ENCODE results near the gene KRTAP10-12. TPM values are rescaled to one million over a fixed set of nuclear protein-coding genes. Genes with fewer than 3 reads are reported as not detected.
A peak's percentile ranks its signal among the peaks of the same experiment; 100 is the strongest.

The KRTAP10-12 gene
- total RNA-seq, 1 donor from 2014 or later, result not detected

- H3K79me2 ChIP-seq (ENCODE audit: low read depth), result no peaks in the 10 kb centered on the region
- DNase-seq (ENCODE audit: low spot score), result no peak
- H3F3A ChIP-seq (ENCODE audit: low read depth), result peaks cover 12% of the 10 kb centered on the region
- peaks cover 22% of the 10 kb centered on the region for H3K4me1 Mint-ChIP-seq
- peaks cover 60% of the 10 kb centered on the region for H3K27me3 Mint-ChIP-seq (ENCODE audit: insufficient read depth, low read depth)
- no peak overlapping the region for H3K27ac Mint-ChIP-seq
- no peaks in the 10 kb centered on the region for H3K36me3 ChIP-seq
- no peak overlapping the region for H3K9ac ChIP-seq
- H3K27me3 ChIP-seq, result peaks cover 61% of the 10 kb centered on the region
- peaks cover 53% of the 10 kb centered on the region for H3K4me1 ChIP-seq
- no peaks in the 10 kb centered on the region for H3K9me3 ChIP-seq (ENCODE audit: low read depth)
- no peaks in the 10 kb centered on the region for H3K9me3 Mint-ChIP-seq
- H3K36me3 Mint-ChIP-seq, result no peaks in the 10 kb centered on the region
- TF ChIP-seq EZH2 (IDR thresholded peaks at IDR 0.05) (no peak), EZH2phosphoT487 (IDR thresholded peaks at IDR 0.05) (no peak)
- TF ChIP-seq, protein P1, sequence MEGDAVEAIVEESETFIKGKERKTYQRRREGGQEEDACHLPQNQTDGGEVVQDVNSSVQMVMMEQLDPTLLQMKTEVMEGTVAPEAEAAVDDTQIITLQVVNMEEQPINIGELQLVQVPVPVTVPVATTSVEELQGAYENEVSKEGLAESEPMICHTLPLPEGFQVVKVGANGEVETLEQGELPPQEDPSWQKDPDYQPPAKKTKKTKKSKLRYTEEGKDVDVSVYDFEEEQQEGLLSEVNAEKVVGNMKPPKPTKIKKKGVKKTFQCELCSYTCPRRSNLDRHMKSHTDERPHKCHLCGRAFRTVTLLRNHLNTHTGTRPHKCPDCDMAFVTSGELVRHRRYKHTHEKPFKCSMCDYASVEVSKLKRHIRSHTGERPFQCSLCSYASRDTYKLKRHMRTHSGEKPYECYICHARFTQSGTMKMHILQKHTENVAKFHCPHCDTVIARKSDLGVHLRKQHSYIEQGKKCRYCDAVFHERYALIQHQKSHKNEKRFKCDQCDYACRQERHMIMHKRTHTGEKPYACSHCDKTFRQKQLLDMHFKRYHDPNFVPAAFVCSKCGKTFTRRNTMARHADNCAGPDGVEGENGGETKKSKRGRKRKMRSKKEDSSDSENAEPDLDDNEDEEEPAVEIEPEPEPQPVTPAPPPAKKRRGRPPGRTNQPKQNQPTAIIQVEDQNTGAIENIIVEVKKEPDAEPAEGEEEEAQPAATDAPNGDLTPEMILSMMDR (IDR thresholded peaks at IDR 0.05), result no peak
- H3K4me3 Mint-ChIP-seq, result no peak overlapping the region
- no peak overlapping the region for H3K4me2 ChIP-seq
- H3K4me3 ChIP-seq, result no peak overlapping the region
- peaks cover 28% of the 10 kb centered on the region for H4K20me1 ChIP-seq (ENCODE audit: low read depth)
- no peak overlapping the region for H3K27ac ChIP-seq
- H2AFZ ChIP-seq (replicated peaks), result no peak overlapping the region
Observed at GRCh38 chr21:44713846-44714245, 16.9 kb downstream of the KRTAP10-12 start.

DNA sequence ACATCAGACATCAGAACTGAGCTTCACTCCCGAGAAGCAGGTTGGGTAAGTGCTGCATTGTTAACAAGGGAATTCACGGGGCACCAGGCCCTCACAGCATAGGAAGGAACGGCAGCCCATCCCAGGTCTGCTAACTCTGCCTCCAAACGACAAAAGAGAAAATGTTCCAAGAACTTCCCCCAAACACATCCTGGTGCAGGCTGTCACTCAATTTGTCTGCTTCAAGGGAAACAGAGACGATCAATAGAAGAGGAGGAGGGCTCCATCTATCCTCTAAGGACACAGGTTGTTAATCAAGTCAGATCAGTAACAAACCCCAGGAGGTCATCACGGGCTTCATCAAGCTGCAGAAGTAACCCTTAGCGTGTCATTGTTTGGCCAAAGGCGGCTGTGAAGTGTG lies 17.9 kb downstream of the KRTAP10-12 start:
- no peaks in the 10 kb centered on the region for H3K9me3 Mint-ChIP-seq
- DNase-seq (ENCODE audit: low spot score), result no peak
- Histone ChIP-seq H2AFZ (replicated peaks) (no peak overlapping the region), H3K4me1 (peaks cover 43% of the 10 kb centered on the region), H4K20me1 (ENCODE audit: low read depth) (peaks cover 26% of the 10 kb centered on the region), H3K36me3 (no peaks in the 10 kb centered on the region), H3K4me2 (peak overlapping the region; percentile 8), H3K9ac (no peak overlapping the region), H3K4me3 (no peak overlapping the region), H3F3A (ENCODE audit: low read depth) (peaks cover 12% of the 10 kb centered on the region), H3K9me3 (ENCODE audit: low read depth) (no peaks in the 10 kb centered on the region), H3K27me3 (peaks cover 51% of the 10 kb centered on the region), H3K27ac (no peak overlapping the region), H3K79me2 (ENCODE audit: low read depth) (no peaks in the 10 kb centered on the region)
- TF ChIP-seq, protein P1 (IDR thresholded peaks at IDR 0.05), result no peak
- TF ChIP-seq EZH2 (IDR thresholded peaks at IDR 0.05) (no peak), EZH2phosphoT487 (IDR thresholded peaks at IDR 0.05) (no peak)
- no peaks in the 10 kb centered on the region for H3K36me3 Mint-ChIP-seq
- no peak overlapping the region for H3K4me3 Mint-ChIP-seq
- H3K4me1 Mint-ChIP-seq, result peaks cover 15% of the 10 kb centered on the region
- H3K27me3 Mint-ChIP-seq (ENCODE audit: insufficient read depth, low read depth), result peaks cover 50% of the 10 kb centered on the region
- H3K27ac Mint-ChIP-seq, result no peak overlapping the region

GRCh38 chr21:44716984-44717383 lies 20.0 kb downstream of the KRTAP10-12 start:
- peaks cover 30% of the 10 kb centered on the region for H3K27me3 ChIP-seq
- TF ChIP-seq EZH2phosphoT487 (IDR thresholded peaks at IDR 0.05) (no peak), EZH2 (IDR thresholded peaks at IDR 0.05) (no peak)
- TF ChIP-seq, protein P1 (IDR thresholded peaks at IDR 0.05), result no peak
- H4K20me1 ChIP-seq (ENCODE audit: low read depth), result peaks cover 7% of the 10 kb centered on the region
- H3K9ac ChIP-seq, result no peak overlapping the region
- no peak overlapping the region for H3K4me2 ChIP-seq
- peaks cover 22% of the 10 kb centered on the region for H3K4me1 ChIP-seq
- Mint-ChIP-seq H3K27ac (no peak overlapping the region), H3K4me1 (peaks cover 9% of the 10 kb centered on the region), H3K9me3 (peaks cover 2% of the 10 kb centered on the region), H3K4me3 (no peak overlapping the region), H3K27me3 (ENCODE audit: insufficient read depth, low read depth) (peaks cover 35% of the 10 kb centered on the region), H3K36me3 (no peaks in the 10 kb centered on the region)
- H3K36me3 ChIP-seq, result no peaks in the 10 kb centered on the region
- H3K27ac ChIP-seq, result no peak overlapping the region
- no peak overlapping the region for H3K4me3 ChIP-seq
- H3K79me2 ChIP-seq (ENCODE audit: low read depth), result no peaks in the 10 kb centered on the region
- no peak overlapping the region for H2AFZ ChIP-seq (replicated peaks)
- no peak for DNase-seq (ENCODE audit: low spot score)
- H3F3A ChIP-seq (ENCODE audit: low read depth), result peaks cover 7% of the 10 kb centered on the region
- no peaks in the 10 kb centered on the region for H3K9me3 ChIP-seq (ENCODE audit: low read depth)

Measured in neural progenitor cell (in vitro differentiated cells).